ENCODE results near the gene THADA.

The THADA gene

GRCh38 chr2:43472527-43473194 is 123.2 kb downstream of the THADA start:
- FAIRE-seq (no peak), DNase-seq (ENCODE audit: insufficient read length, low spot score) (no peak)

- DNase-seq (ENCODE audit: insufficient read length, low spot score) (no peak), FAIRE-seq (no peak)
Measured at GRCh38 chr2:43469713-43470112, 126.1 kb downstream of the THADA start.

GRCh38 chr2:43469094-43469493 is 126.7 kb downstream of the THADA start:
- FAIRE-seq (no peak), DNase-seq (ENCODE audit: insufficient read length, low spot score) (no peak)

GRCh38 chr2:43467891-43468290 is 127.9 kb downstream of the THADA start:
- no peak for FAIRE-seq
- DNase-seq (ENCODE audit: insufficient read length, low spot score) = no peak

- no peak for DNase-seq (ENCODE audit: insufficient read length, low spot score)
- peak; percentile 31 for FAIRE-seq
Measured at GRCh38 chr2:43465234-43465633, 130.6 kb downstream of the THADA start.

GRCh38 chr2:43464590-43464989 is 131.2 kb downstream of the THADA start:
- DNase-seq (ENCODE audit: insufficient read length, low spot score) = no peak
- FAIRE-seq = no peak

- FAIRE-seq = no peak
- no peak for DNase-seq (ENCODE audit: insufficient read length, low spot score)
Measured at GRCh38 chr2:43462866-43463641, 132.8 kb downstream of the THADA start.

- no peak for DNase-seq (ENCODE audit: insufficient read length, low spot score)
- peak; percentile 96 for FAIRE-seq
Measured at GRCh38 chr2:43461453-43462073, 134.3 kb downstream of the THADA start.

- FAIRE-seq = no peak
- no peak for DNase-seq (ENCODE audit: insufficient read length, low spot score)
Measured at GRCh38 chr2:43460611-43461365, 135.1 kb downstream of the THADA start.

GRCh38 chr2:43460174-43460546 is 135.7 kb downstream of the THADA start:
- DNase-seq (ENCODE audit: insufficient read length, low spot score) (no peak), FAIRE-seq (no peak)

- DNase-seq (ENCODE audit: insufficient read length, low spot score) (no peak), FAIRE-seq (no peak)
Measured at GRCh38 chr2:43459446-43460173, 136.2 kb downstream of the THADA start.

GRCh38 chr2:43458014-43458628 is 137.7 kb downstream of the THADA start:
- FAIRE-seq (no peak), DNase-seq (ENCODE audit: insufficient read length, low spot score) (no peak)

- no peak for DNase-seq (ENCODE audit: insufficient read length, low spot score)
Measured at GRCh38 chr2:43455731-43456642, 139.9 kb downstream of the THADA start.

GRCh38 chr2:43455296-43455695 is 140.5 kb downstream of the THADA start:
- DNase-seq (ENCODE audit: insufficient read length, low spot score) (no peak), FAIRE-seq (no peak)

More at GRCh38 chr2:43455731-43456642, 139.9 kb downstream of the THADA start:
- peak; percentile 75 for FAIRE-seq

- FAIRE-seq (no peak), DNase-seq (ENCODE audit: insufficient read length, low spot score) (no peak)
Measured at GRCh38 chr2:43454791-43455190, 141.0 kb downstream of the THADA start.

GRCh38 chr2:43453179-43454170 is 142.4 kb downstream of the THADA start:
- no peak for DNase-seq (ENCODE audit: insufficient read length, low spot score)
- no peak for FAIRE-seq

GRCh38 chr2:43452318-43452731 is 143.5 kb downstream of the THADA start:
- FAIRE-seq (no peak), DNase-seq (ENCODE audit: insufficient read length, low spot score) (no peak)

- no peak for FAIRE-seq
- no peak for DNase-seq (ENCODE audit: insufficient read length, low spot score)
Measured at GRCh38 chr2:43450617-43451016, 145.2 kb downstream of the THADA start.
